Measurements from ENCODE around the gene ASB2.

GRCh38 chr14:93957751-93958566 is 18.4 kb downstream of the ASB2 start:
- TF ChIP-seq POLR2AphosphoS5 (IDR thresholded peaks at IDR 0.05) (no peak), CTCF (IDR thresholded peaks at IDR 0.05) (no peak), EP300 (IDR thresholded peaks at IDR 0.05; ENCODE audit: low read depth) (no peak)
